ENCODE results near the gene KDM8. TPM values are rescaled to one million over a fixed set of nuclear protein-coding genes. Genes with fewer than 3 reads are reported as not detected.
A peak's percentile ranks its signal among the peaks of the same experiment; 100 is the strongest.

KDM8 gene
- total and polyA plus RNA-seq, 7 donors = 2.2 to 7.8 (median 3.5) TPM

GRCh38 chr16:27188633-27189032 lies 14.7 kb upstream of the KDM8 start:
- Histone ChIP-seq H3K4me1 (no peaks in the 10 kb centered on the region), H3K27me3 (ENCODE audit: insufficient read depth in 3 of 3, low read length in 2 of 3) (peaks cover 0 to 39% (median 3%) of the 10 kb centered on the region in 3 donors), H3K27ac (no peak overlapping the region), H3K36me3 (ENCODE audit: insufficient read depth in 1 of 2, low read depth in 1 of 2) (no peaks in the 10 kb centered on the region), H3K9me3 (no peaks in the 10 kb centered on the region), H3K4me3 (no peak overlapping the region)
- no peak for TF ChIP-seq CTCF (IDR thresholded peaks at IDR 0.05)
- DNase-seq (no peak), ATAC-seq (no peak)
- intact Hi-C loops (cut with DNase I) = no loop called here
- whole genome bisulfite sequencing, 3 donors = 14 to 50% (median 45%) methylated on average over 1 to 2 of the region's 2 CpGs

- intact Hi-C loops (cut with DNase I) = no loop called here
- ATAC-seq = peak in 2 of 4 donors; percentile 15 to 33
- DNase-seq = no peak
- WGBS, 3 donors = 18 to 23% (median 18%) methylated on average over 11 to 13 of the region's 13 CpGs
- H3K27ac ChIP-seq = no peak overlapping the region
- no peaks in the 10 kb centered on the region for H3K36me3 ChIP-seq (ENCODE audit: insufficient read depth in 1 of 2, low read depth in 1 of 2)
- H3K4me1 ChIP-seq = no peaks in the 10 kb centered on the region
- no peak overlapping the region for H3K4me3 ChIP-seq
- TF ChIP-seq CTCF (IDR thresholded peaks at IDR 0.05) = no peak
- H3K27me3 ChIP-seq (ENCODE audit: insufficient read depth in 3 of 3, low read length in 2 of 3) = peaks cover 0 to 39% (median 5%) of the 10 kb centered on the region in 3 donors
- no peaks in the 10 kb centered on the region for H3K9me3 ChIP-seq
These were observed 13.9 kb upstream of the KDM8 start for GRCh38 chr16:27189335-27189972.

DNA sequence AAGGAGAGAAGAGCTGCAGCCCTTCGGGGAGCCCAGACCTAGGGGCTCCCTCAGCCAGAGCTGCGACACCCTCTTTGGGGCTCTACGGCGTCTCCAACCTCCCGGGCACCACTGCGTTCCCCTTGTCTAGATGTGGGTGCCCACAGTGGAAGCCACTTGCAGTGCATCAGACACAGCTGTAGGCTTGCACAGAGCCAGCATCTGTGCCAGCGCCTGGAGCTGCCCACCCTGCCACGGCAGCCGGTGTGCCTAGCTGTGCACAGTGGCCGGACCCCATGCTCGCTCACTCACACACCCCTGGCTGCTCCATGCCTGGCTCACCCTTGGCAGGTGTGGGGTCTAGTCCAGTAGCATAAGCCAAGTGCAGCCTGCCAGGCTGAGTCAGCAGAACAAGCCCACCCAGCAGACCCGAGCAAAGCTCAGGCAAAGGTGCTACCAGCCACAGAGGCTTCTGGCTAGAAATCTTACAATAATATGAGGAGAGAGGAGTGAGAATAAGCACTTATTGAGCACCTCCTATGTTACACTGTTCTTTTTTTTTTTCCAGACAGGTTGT lies 12.9 kb upstream of the KDM8 start:
- Histone ChIP-seq H3K4me3 (no peak overlapping the region), H3K9me3 (no peaks in the 10 kb centered on the region), H3K27me3 (ENCODE audit: insufficient read depth in 3 of 3, low read length in 2 of 3) (peaks cover 0 to 39% (median 5%) of the 10 kb centered on the region in 3 donors), H3K36me3 (ENCODE audit: insufficient read depth in 1 of 2, low read depth in 1 of 2) (no peaks in the 10 kb centered on the region), H3K4me1 (no peaks in the 10 kb centered on the region), H3K27ac (no peak overlapping the region)
- no peak for DNase-seq
- no peak for TF ChIP-seq CTCF (IDR thresholded peaks at IDR 0.05)
- WGBS, 3 donors = 46 to 65% (median 49%) methylated on average over 12 of the region's 12 CpGs
- no peak for ATAC-seq
- intact Hi-C loops (cut with DNase I) = no loop called here

DNA sequence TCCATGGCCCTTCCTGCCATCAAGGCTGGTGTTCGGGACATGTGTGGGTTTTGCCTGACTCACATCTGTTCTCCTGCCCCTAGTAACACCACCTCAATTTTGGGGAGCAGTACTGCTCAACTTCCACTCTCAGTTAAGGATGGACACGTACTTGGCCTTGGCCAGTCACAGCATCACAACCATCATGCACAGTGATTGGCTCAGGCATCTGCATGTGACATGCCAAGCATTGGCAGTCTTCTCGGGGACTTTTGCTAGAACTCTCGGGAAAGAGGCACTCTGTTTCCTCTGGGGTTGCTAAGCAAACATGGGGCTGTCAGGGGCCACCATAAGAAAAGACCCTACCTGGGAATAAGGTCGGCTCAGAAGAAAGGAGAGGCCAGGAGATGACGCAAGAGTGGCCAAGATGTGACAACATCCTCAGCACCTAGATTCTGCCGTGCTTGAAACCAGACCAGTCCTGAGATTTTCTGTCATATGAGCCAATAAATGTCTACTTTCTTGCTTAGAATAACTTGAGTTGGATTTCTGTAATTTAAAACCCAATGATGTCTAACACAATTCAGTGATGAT lies 11.9 kb upstream of the KDM8 start:
- no peaks in the 10 kb centered on the region for H3K4me1 ChIP-seq
- no peak for TF ChIP-seq CTCF (IDR thresholded peaks at IDR 0.05)
- intact Hi-C loops (cut with DNase I) = no loop called here
- H3K36me3 ChIP-seq (ENCODE audit: insufficient read depth in 1 of 2, low read depth in 1 of 2) = no peaks in the 10 kb centered on the region
- DNase-seq (no peak), ATAC-seq (no peak)
- H3K9me3 ChIP-seq = no peaks in the 10 kb centered on the region
- H3K27ac ChIP-seq = no peak overlapping the region
- peaks cover 0 to 39% (median 5%) of the 10 kb centered on the region in 3 donors for H3K27me3 ChIP-seq (ENCODE audit: insufficient read depth in 3 of 3, low read length in 2 of 3)
- WGBS, 3 donors = 37 to 46% (median 42%) methylated on average over 7 of the region's 7 CpGs
- H3K4me3 ChIP-seq = no peak overlapping the region

Data from psoas muscle (tissue), 8 donors.